ENCODE measurements around the gene DENND5A.

The DENND5A gene

DNA sequence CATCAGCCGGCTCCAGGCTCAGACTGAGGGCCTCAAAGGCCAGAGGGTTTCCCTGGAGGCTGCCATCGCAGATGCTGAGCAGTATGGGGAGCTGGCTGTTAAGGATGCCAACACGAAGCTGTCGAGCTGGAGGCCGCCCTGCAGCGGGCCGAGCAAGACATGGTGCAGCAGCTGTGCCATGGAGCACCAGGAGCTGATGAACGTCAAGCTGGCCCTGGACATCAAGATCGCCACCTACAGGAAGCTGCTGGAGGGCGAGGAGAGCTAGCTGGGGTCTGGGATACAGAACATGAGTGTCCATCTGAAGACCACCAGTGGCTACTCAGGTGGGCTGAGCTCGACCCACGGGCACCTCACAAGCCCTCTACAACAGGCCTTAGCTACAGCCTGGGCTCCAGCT lies 169.7 kb downstream of the DENND5A start:
- H3K4me3 ChIP-seq (ENCODE audit: low read length), result no peak overlapping the region
- DNase-seq (ENCODE audit: low read depth), result no peak
- TF ChIP-seq CTCF (conservative IDR thresholded peaks at IDR 0.05; ENCODE audit: low read length), result peak; percentile 26

DNA sequence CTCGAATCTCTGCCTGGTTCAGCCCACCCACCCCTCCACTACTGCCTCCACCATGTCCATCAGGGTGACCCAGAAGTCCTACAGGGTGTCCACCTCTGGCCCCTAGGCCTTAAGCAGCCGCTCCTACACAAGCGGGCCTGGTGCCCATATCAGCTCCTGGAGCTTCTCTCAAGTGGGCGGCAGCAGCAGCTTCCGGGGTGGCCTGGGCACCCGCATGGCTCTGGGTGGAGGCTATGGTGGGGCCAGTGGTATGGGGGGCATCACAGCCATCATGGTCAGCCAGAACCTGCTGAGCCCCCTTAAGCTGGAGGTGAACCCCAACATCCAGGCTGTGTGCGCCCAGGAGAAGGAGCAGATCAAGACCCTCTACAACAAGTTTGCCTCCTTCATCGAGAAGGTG lies 170.7 kb downstream of the DENND5A start:
- H3K4me3 ChIP-seq (ENCODE audit: low read length), result no peak overlapping the region
- DNase-seq (ENCODE audit: low read depth), result no peak
- TF ChIP-seq CTCF (conservative IDR thresholded peaks at IDR 0.05; ENCODE audit: low read length), result no peak

DNA sequence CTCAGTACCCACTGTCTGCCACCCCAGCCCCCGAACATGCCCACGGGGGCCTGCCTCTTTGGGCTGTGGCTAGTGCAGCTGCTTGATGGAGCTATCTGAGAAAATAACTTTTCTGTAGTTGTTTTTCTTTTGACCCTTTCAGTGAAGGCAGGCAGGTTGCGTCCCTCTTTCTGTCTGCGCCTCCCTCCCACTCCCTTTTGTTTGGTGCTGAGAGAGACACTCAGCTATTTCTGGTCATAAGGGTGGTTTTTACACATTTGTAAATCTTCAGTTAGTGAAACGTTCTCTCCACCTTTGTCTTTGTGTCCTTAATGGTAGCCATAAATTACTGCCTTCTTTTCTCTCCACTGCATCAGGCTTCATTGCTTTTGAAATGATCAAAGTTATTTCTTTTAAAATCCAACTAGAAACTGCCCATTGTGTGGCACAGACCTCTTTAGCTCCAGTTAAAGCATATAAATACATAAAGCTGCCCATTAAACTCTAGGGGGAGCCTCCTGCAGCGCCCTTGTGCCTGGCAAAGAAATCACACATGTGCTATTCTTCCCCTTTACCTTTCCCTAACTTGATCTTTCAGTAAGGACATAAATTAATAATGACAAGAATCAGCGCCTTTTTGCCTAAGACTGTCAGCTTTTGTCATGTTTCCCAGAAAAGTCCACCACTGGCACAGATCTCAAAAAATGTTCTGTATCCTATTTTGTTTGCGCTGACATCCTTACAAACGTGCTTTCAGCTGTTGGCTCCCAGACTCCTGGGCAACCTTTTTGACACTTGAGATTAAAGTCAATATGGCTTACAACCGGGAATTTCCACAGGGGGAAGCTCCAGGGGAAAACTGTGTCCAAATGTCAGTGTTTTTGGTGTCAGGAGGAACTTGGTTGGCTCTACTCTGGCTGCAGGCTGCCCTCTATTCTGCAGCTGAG lies 172.0 kb downstream of the DENND5A start:
- H3K4me3 ChIP-seq (ENCODE audit: low read length), result no peak overlapping the region
- no peak for DNase-seq (ENCODE audit: low read depth)
- TF ChIP-seq CTCF (conservative IDR thresholded peaks at IDR 0.05; ENCODE audit: low read length), result peak; percentile 23; the same call in 1 of the 2 replicates

DNA sequence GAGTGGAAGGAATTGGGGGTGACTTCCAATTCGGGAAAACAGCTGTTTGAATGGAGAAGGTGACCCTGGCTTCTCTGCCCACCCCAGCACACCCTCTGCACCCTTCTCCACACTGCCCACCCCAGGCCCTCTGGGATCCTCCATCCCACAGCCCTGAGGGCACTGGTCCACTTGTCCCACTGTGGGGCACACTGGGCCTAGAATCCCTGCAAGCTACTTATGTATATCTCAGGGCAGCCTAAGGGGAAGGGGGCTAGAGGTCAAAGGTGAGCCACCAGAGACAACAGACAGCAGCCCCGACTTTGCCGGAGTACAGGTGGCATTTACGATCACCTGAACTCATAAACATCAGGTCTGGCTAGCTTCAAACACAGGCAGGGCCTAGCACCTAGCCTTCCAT lies 173.1 kb downstream of the DENND5A start:
- peak overlapping the region; percentile 31 for H3K4me3 ChIP-seq (ENCODE audit: low read length)
- no peak for TF ChIP-seq CTCF (conservative IDR thresholded peaks at IDR 0.05; ENCODE audit: low read length)
- DNase-seq (ENCODE audit: low read depth), result no peak

GRCh38 chr11:9091044-9091922 lies 173.9 kb downstream of the DENND5A start, which contains the start of gene SCUBE2:
Gene SCUBE2 (minus strand): TSS chr11:9091599. CDS start chr11:9091528, 71 bp downstream.
- no peak for DNase-seq (ENCODE audit: low read depth)
- peak within 1 kb of the TSS; percentile 47 for H3K4me3 ChIP-seq (ENCODE audit: low read length)
- no peak for TF ChIP-seq CTCF (conservative IDR thresholded peaks at IDR 0.05; ENCODE audit: low read length)

- TF ChIP-seq CTCF (conservative IDR thresholded peaks at IDR 0.05; ENCODE audit: low read length), result no peak
- peak; percentile 8 for DNase-seq (ENCODE audit: low read depth)
- peak overlapping the region; percentile 47 for H3K4me3 ChIP-seq (ENCODE audit: low read length)
Measured at GRCh38 chr11:9090488-9091043, 174.6 kb downstream of the DENND5A start.

All from AG10803 (cell line).